ENCODE measurements around the gene FMNL3.

The FMNL3 gene, protein sequence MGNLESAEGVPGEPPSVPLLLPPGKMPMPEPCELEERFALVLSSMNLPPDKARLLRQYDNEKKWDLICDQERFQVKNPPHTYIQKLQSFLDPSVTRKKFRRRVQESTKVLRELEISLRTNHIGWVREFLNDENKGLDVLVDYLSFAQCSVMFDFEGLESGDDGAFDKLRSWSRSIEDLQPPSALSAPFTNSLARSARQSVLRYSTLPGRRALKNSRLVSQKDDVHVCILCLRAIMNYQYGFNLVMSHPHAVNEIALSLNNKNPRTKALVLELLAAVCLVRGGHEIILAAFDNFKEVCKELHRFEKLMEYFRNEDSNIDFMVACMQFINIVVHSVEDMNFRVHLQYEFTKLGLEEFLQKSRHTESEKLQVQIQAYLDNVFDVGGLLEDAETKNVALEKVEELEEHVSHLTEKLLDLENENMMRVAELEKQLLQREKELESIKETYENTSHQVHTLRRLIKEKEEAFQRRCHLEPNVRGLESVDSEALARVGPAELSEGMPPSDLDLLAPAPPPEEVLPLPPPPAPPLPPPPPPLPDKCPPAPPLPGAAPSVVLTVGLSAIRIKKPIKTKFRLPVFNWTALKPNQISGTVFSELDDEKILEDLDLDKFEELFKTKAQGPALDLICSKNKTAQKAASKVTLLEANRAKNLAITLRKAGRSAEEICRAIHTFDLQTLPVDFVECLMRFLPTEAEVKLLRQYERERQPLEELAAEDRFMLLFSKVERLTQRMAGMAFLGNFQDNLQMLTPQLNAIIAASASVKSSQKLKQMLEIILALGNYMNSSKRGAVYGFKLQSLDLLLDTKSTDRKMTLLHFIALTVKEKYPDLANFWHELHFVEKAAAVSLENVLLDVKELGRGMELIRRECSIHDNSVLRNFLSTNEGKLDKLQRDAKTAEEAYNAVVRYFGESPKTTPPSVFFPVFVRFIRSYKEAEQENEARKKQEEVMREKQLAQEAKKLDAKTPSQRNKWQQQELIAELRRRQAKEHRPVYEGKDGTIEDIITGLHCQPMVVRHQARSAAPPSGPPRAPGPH
- total RNA-seq, result 69.5 to 78.8 (median 73.0) reads per million in 3 donors

DNA sequence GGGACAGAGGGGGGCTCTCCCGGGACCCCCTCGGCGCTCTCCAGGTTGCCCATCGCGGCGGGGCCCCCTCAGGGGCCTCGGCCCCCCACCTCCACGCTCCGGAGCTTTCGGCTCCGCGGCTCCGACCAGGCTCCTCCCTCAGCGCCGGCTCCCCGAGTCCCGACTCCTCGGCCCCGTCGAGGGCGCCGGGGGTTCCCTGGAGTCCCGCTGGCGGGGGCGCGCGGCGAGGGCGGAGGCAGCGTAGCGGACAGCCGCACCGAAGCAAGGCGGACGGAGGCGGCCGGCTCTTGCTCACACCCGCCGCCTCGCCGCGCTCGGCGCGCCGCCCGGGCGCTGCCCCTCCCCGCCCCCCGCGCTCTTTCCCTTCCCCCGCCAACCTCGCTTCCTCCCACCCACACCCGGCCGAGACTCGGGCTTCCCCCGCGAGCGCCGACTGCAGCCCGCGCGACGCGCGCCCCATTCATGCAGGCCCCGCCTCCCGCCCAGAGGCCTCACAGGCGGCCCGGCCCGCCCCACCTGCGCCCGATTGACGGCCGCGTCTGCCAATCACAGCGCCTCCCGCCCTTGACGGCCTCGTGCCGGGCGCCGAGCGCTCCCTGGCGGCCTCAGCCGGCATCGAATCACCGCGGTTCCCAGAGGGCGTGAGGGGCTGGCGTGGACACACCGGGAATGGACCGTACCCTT lies at the start of gene FMNL3:
Gene FMNL3, minus strand, starts transcription at position 278 of the 684 bp plus-strand sequence. Its CDS starts 225 bp downstream, at position 53.
- Histone ChIP-seq H3K36me3 (ENCODE audit: control insufficient read depth, insufficient read depth, low read length) (no peaks in the 10 kb centered on the region), H3K27me3 (replicated peaks; ENCODE audit: control insufficient read depth, insufficient read depth, low read length, poor library complexity, severe bottlenecking) (no peaks in the 10 kb centered on the region), H3K9me3 (ENCODE audit: control insufficient read depth, low read length) (no peaks in the 10 kb centered on the region), H3K4me3 (ENCODE audit: insufficient read depth, low read depth, low read length, poor library complexity, severe bottlenecking) (peak within 1 kb of the TSS; percentile 94), H3K27ac (ENCODE audit: insufficient read depth, low read length, poor library complexity, severe bottlenecking) (peak within 1 kb of the TSS; percentile 85), H3K4me1 (ENCODE audit: control insufficient read depth, insufficient read depth, low read length, poor library complexity, severe bottlenecking) (peaks cover 28% of the 10 kb centered on the region)
- DNase-seq, result peak; percentile 96 to 97 (median 96)

DNA sequence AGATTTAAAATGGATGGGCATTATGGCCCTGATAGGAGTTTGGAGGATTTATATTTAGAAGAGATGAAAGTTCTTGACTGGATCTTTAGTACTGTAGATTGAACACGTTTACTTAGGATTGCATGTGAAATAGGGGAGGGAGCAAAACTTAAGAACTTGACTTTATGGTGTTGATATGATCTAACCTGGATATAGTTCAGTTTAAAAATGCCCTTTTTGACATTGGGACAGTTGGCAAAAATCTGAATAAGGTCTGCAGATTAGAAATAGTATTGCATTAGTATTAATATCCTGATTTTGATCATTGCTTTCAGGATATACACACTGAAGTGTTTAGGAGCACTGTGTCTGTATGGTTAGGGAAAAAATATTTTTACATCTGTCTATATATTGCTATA lies 43.8 kb upstream of the FMNL3 start:
- DNase-seq, result no peak
- no peaks in the 10 kb centered on the region for H3K9me3 ChIP-seq (ENCODE audit: control insufficient read depth, low read length)
- no peak overlapping the region for H3K4me3 ChIP-seq (ENCODE audit: insufficient read depth, low read depth, low read length, poor library complexity, severe bottlenecking)
- H3K4me1 ChIP-seq (ENCODE audit: control insufficient read depth, insufficient read depth, low read length, poor library complexity, severe bottlenecking), result peaks cover 45% of the 10 kb centered on the region
- H3K27me3 ChIP-seq (replicated peaks; ENCODE audit: control insufficient read depth, insufficient read depth, low read length, poor library complexity, severe bottlenecking), result no peaks in the 10 kb centered on the region
- H3K27ac ChIP-seq (ENCODE audit: insufficient read depth, low read length, poor library complexity, severe bottlenecking), result peak overlapping the region; percentile 42
- H3K36me3 ChIP-seq (ENCODE audit: control insufficient read depth, insufficient read depth, low read length), result peaks cover 38% of the 10 kb centered on the region

DNA sequence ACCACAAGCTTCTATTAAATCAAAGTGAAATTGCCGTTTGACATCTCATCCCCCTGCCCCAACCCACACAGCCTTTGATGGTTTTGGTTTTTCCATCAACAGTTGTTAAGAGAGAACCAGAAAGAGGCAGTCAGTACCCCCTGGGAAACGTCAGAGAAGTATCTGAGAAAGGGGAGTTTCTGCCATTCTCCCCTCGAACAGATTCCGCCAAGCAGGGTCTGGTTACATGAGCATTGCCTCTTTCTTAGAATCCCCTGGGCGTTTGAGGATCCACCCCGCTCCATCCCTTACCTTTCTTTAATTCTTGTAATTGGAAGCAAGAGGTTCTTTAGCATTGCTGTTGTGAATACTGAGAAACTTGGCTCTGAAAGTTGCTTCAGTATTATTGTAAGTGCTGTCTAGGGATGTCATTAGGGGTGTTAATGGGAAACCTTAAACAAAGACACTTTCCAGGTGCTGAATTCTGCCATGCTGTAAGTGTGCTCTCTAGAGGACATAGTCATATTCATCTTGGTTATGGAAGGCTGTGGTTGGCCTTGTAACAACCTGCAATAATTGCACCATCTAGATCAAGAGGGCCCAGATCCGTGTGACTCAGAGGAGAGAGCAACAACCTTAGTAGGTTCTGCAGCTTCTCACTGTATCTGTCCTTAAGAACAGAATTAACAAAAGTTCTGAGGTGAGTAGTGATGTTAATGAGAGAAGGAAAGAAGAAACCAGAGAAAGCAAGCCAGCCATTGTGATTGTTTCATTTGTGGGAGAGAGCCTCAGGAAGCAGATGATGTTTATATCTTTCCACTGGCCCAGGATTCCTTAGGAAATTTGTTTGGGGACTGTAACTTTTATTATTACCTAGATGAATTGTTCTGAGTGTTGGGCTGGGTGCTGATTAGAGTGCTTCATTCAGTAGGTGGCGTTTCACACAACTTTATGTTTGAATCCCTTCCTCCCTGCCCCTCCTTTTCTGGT lies 43.1 kb upstream of the FMNL3 start:
- peak in 1 of 3 donors; percentile 3 for DNase-seq
- peak overlapping the region; percentile 42 for H3K27ac ChIP-seq (ENCODE audit: insufficient read depth, low read length, poor library complexity, severe bottlenecking)
- H3K36me3 ChIP-seq (ENCODE audit: control insufficient read depth, insufficient read depth, low read length), result peaks cover 31% of the 10 kb centered on the region

DNA sequence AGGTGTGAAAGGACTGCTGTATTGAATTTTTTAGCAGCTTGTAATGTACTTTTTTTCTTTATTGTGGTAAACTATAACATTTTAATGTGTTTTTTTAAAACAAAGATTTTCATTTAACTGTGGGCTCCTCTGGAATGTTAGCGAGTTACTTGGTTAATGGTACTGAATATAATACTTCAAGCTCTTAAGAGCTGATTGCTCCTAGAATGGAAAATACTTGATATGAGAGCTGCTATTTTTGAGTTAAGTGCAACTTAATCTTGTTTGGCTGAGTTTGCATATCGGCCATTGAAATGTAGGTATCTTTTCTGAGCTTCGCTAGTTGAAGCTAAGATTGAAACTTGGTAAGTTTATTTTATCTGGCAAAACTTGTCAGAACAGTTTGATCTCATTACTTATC lies 41.6 kb upstream of the FMNL3 start:
- DNase-seq, result no peak
- Histone ChIP-seq H3K4me3 (ENCODE audit: insufficient read depth, low read depth, low read length, poor library complexity, severe bottlenecking) (no peak overlapping the region), H3K27me3 (replicated peaks; ENCODE audit: control insufficient read depth, insufficient read depth, low read length, poor library complexity, severe bottlenecking) (no peaks in the 10 kb centered on the region), H3K9me3 (ENCODE audit: control insufficient read depth, low read length) (no peaks in the 10 kb centered on the region), H3K36me3 (ENCODE audit: control insufficient read depth, insufficient read depth, low read length) (peaks cover 18% of the 10 kb centered on the region), H3K27ac (ENCODE audit: insufficient read depth, low read length, poor library complexity, severe bottlenecking) (no peak overlapping the region), H3K4me1 (ENCODE audit: control insufficient read depth, insufficient read depth, low read length, poor library complexity, severe bottlenecking) (peaks cover 56% of the 10 kb centered on the region)

More for the DNA sequence above, 43.1 kb upstream of the FMNL3 start:
- H3K9me3 ChIP-seq (ENCODE audit: control insufficient read depth, low read length), result no peaks in the 10 kb centered on the region
- H3K4me1 ChIP-seq (ENCODE audit: control insufficient read depth, insufficient read depth, low read length, poor library complexity, severe bottlenecking), result peaks cover 45% of the 10 kb centered on the region
- H3K27me3 ChIP-seq (replicated peaks; ENCODE audit: control insufficient read depth, insufficient read depth, low read length, poor library complexity, severe bottlenecking), result no peaks in the 10 kb centered on the region
- peak overlapping the region; percentile 5 for H3K4me3 ChIP-seq (ENCODE audit: insufficient read depth, low read depth, low read length, poor library complexity, severe bottlenecking)

DNA sequence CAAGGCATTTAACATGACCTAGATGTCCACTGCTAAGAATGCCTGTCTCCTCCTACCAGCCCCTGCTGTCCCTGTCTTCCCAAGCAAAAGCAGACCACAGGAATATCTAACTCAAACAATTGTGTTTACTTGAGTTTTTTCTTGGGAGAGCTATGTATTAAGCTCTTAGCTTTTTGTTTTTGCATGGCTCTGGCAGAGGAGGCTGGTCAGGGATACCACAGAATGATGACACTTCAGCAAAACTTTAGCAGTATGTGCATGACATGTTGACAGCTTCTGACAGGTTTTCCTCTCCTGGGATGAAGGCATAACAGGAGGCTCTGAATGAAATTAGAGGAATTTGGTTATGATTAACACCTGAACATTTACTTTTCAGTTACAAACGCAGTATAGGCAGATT lies 41.1 kb upstream of the FMNL3 start:
- Histone ChIP-seq H3K27ac (ENCODE audit: insufficient read depth, low read length, poor library complexity, severe bottlenecking) (no peak overlapping the region), H3K9me3 (ENCODE audit: control insufficient read depth, low read length) (no peaks in the 10 kb centered on the region), H3K36me3 (ENCODE audit: control insufficient read depth, insufficient read depth, low read length) (peaks cover 13% of the 10 kb centered on the region), H3K4me1 (ENCODE audit: control insufficient read depth, insufficient read depth, low read length, poor library complexity, severe bottlenecking) (peaks cover 61% of the 10 kb centered on the region), H3K27me3 (replicated peaks; ENCODE audit: control insufficient read depth, insufficient read depth, low read length, poor library complexity, severe bottlenecking) (no peaks in the 10 kb centered on the region), H3K4me3 (ENCODE audit: insufficient read depth, low read depth, low read length, poor library complexity, severe bottlenecking) (no peak overlapping the region)
- no peak for DNase-seq

DNA sequence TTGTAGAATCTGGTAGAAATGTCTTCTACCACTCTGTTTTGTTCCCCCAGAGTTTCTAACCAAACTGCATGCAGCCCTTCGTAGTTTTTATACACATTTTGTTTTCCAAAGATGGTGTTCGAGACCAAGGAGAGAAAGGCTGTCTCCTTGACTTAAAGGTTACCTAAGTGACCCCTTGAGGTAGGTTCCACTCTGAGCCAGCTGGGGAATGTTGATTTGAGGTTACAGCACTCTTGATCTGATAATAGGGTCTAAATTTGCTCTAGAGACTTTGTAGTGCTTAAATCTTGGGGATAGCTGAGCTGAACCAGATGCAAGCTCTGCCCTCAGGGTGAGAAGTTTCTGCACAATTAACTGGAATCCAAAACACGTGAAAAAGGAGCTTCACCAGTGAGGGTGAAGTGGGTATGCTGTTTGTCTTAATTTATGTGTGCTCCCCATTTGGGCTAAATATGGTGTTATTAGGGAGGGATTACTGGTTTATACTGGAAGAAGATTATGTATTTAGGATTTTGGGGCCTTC lies 37.2 kb upstream of the FMNL3 start:
- H3K9me3 ChIP-seq (ENCODE audit: control insufficient read depth, low read length), result no peaks in the 10 kb centered on the region
- H3K4me3 ChIP-seq (ENCODE audit: insufficient read depth, low read depth, low read length, poor library complexity, severe bottlenecking), result no peak overlapping the region
- no peaks in the 10 kb centered on the region for H3K36me3 ChIP-seq (ENCODE audit: control insufficient read depth, insufficient read depth, low read length)
- H3K27ac ChIP-seq (ENCODE audit: insufficient read depth, low read length, poor library complexity, severe bottlenecking), result peak overlapping the region; percentile 15
- DNase-seq, result no peak
- peaks cover 50% of the 10 kb centered on the region for H3K4me1 ChIP-seq (ENCODE audit: control insufficient read depth, insufficient read depth, low read length, poor library complexity, severe bottlenecking)
- no peaks in the 10 kb centered on the region for H3K27me3 ChIP-seq (replicated peaks; ENCODE audit: control insufficient read depth, insufficient read depth, low read length, poor library complexity, severe bottlenecking)

DNA sequence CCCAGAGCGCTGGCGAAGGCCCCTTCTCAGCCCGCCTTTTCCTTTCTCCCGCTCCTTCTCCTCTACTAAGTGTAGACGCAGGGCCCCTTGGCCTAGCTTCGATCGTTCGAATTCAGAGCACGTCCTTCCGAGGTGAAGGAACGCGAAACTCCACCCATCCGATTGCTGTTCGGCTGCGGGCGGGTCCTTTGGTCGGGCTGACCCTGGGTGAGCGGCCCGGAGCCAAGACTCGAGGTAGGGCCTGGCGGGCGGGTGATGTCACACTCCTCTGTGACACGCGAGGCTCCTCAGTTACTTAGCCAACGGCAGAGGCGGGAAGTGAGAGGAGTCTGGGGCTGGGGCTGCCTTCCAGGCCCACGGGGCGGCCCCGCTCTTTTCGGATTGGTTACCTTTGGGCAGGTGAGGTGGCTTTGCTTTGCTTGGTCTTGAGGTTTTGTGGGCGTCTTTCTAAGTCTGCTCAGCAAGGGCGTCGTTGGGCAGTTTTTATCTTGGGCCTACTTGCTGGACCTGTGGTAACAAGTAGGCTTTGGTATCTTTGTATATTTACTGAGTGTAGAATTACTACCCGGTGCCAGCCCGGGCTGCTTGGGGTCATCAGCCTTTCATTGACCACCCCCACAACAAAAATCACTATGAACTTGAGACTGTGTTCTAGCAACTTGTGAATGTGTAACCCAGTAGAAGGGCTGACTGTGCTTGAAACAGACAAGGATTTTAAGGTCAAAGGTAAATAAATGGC lies 34.8 kb upstream of the FMNL3 start:
- DNase-seq, result peak; percentile 88 to 89 (median 88)
- Histone ChIP-seq H3K27me3 (replicated peaks; ENCODE audit: control insufficient read depth, insufficient read depth, low read length, poor library complexity, severe bottlenecking) (no peaks in the 10 kb centered on the region), H3K9me3 (ENCODE audit: control insufficient read depth, low read length) (no peaks in the 10 kb centered on the region), H3K4me3 (ENCODE audit: insufficient read depth, low read depth, low read length, poor library complexity, severe bottlenecking) (peak overlapping the region; percentile 81), H3K27ac (ENCODE audit: insufficient read depth, low read length, poor library complexity, severe bottlenecking) (peak overlapping the region; percentile 99), H3K4me1 (ENCODE audit: control insufficient read depth, insufficient read depth, low read length, poor library complexity, severe bottlenecking) (peaks cover 29% of the 10 kb centered on the region), H3K36me3 (ENCODE audit: control insufficient read depth, insufficient read depth, low read length) (no peaks in the 10 kb centered on the region)
